Astrocyte (in vitro differentiated cells and primary cell): ENCODE data around the gene SLC38A9.

Source experiments
- EZH2 ChIP-seq: IDR thresholded peaks from 2 replicates; pipeline ENCODE4 v1.6.1; 2012; ENCODE audit warnings: mild to moderate bottlenecking, low read length, inconsistent platforms; ENCODE audit not compliant: insufficient read depth
- TF ChIP-seq, protein P1 (sequence below): IDR thresholded peaks from 2 replicates; pipeline ENCODE4 v1.5.1; 2011; ENCODE audit warnings: low read depth, mild to moderate bottlenecking, inconsistent platforms, low read length, moderate library complexity; ENCODE audit not compliant: insufficient read depth

DNA sequence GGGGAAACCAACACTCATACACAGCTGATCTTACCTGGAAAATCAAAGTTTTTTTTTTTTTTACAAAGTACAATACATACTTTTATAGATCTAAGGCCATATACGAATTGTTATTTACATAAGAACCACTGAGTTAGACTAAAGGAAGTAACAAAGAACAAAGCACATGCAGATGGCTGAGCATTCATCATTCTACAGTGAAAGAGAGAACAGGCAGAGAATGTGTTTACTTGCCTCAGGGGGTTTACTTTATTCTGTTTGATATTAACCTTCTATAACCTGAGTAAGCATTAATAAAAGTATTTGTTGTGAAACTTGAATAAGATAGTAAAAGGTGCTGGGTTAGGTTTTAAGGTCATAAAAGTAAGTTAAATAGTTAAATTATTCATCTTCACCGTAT, 54.7 kb downstream of the SLC38A9 start:
- TF ChIP-seq, protein P1, sequence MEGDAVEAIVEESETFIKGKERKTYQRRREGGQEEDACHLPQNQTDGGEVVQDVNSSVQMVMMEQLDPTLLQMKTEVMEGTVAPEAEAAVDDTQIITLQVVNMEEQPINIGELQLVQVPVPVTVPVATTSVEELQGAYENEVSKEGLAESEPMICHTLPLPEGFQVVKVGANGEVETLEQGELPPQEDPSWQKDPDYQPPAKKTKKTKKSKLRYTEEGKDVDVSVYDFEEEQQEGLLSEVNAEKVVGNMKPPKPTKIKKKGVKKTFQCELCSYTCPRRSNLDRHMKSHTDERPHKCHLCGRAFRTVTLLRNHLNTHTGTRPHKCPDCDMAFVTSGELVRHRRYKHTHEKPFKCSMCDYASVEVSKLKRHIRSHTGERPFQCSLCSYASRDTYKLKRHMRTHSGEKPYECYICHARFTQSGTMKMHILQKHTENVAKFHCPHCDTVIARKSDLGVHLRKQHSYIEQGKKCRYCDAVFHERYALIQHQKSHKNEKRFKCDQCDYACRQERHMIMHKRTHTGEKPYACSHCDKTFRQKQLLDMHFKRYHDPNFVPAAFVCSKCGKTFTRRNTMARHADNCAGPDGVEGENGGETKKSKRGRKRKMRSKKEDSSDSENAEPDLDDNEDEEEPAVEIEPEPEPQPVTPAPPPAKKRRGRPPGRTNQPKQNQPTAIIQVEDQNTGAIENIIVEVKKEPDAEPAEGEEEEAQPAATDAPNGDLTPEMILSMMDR, result no peak
- no peak for TF ChIP-seq EZH2
